Lower leg skin (tissue), 4 donors: ENCODE data around the gene ABHD2. TPM values are rescaled to one million over a fixed set of nuclear protein-coding genes. Genes with fewer than 3 reads are reported as not detected.

ENCODE experiments used
- DNase-seq, 2 donors: peaks; one replicate each; pipeline ENCODE4 v3.0.0-alpha.2; 2019; ENCODE audit warnings: low spot score in 2 of 2
- H3K4me3 ChIP-seq: fragments of 200-600 bp; sonication (generic); 2 replicates; pipeline ENCODE4 v1.5.1; 2017; ENCODE audit warnings: mild to moderate bottlenecking, low read depth; ENCODE audit not compliant: poor library complexity, severe bottlenecking
- CTCF ChIP-seq, 3 donors: fragments of 450-650 bp; IDR thresholded peaks; one replicate each; pipeline ENCODE4 v1.5.1; 2016; ENCODE audit warnings: antibody characterized with exemption in 3 of 3, mild to moderate bottlenecking in 3 of 3, moderate library complexity in 2 of 3
- POLR2A ChIP-seq, 2 donors: fragments of 450-650 bp; IDR thresholded peaks; one replicate each; pipeline ENCODE4 v1.6.1; 2016 to 2017; ENCODE audit warnings: antibody characterized with exemption in 2 of 2, mild to moderate bottlenecking in 1 of 2, moderate library complexity in 1 of 2
- WGBS, 2 donors: methylation state at CpG; one replicate each; pipeline ENCODE4 v1.1.5; 2018; 5-methylcytosine and 5-hydroxymethylcytosine counted together
- intact Hi-C: fragments of 100-400 bp; cut with DNase I; formaldehyde crosslinking; loops from one replicate; pipeline ENCODE4 v1.15.0; 2023; ENCODE audit warnings: low total_unique reads
- total RNA-seq, 4 donors: library from RNA; depleted of rRNA; stranded (reverse); fragments of >200 nt; gene quantifications; one replicate each; pipeline ENCODE4 v1.1.0, GENCODE V29; 2016

ABHD2 gene
- total RNA-seq, 4 donors from 2014 or later, result 21.5 to 57.3 (median 38.5) TPM

GRCh38 chr15:89149501-89150101 is 61.3 kb downstream of the ABHD2 start:
- no peak overlapping the region for H3K4me3 ChIP-seq
- TF ChIP-seq POLR2A (IDR thresholded peaks at IDR 0.05) (no peak), CTCF (IDR thresholded peaks at IDR 0.05) (no peak)
- intact Hi-C loops, result no loop called here
- WGBS, 2 donors, result 58 to 63% methylated on average over 7 of the region's 7 CpGs
- DNase-seq, result peak in 1 of 2 donors; percentile 76

DNA sequence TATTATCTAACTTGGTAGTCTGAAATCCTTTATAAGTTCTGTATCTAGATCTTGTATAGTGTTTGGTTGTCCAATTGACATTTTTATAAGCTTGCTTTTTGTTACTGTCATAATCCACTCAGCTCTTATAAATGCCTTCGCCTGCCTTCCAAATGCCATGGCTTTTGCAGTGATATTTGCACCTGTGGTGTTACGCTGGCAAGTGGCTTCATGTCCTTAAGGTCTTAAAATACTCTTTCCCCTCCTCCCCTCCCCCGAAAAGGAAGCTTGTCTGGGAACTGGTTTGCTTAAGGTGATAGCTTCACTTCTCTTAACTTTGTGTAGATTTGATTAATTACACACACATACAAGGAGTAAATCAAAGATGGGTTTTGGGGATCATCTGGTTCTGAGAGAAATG is 62.0 kb downstream of the ABHD2 start:
- no peak overlapping the region for H3K4me3 ChIP-seq
- DNase-seq, result peak in 1 of 2 donors; percentile 25
- WGBS, 2 donors, result 78 to 89% methylated on average over 3 of the region's 3 CpGs
- intact Hi-C loops, result no loop called here
- TF ChIP-seq CTCF (IDR thresholded peaks at IDR 0.05), result no peak
- no peak for TF ChIP-seq POLR2A (IDR thresholded peaks at IDR 0.05)

DNA sequence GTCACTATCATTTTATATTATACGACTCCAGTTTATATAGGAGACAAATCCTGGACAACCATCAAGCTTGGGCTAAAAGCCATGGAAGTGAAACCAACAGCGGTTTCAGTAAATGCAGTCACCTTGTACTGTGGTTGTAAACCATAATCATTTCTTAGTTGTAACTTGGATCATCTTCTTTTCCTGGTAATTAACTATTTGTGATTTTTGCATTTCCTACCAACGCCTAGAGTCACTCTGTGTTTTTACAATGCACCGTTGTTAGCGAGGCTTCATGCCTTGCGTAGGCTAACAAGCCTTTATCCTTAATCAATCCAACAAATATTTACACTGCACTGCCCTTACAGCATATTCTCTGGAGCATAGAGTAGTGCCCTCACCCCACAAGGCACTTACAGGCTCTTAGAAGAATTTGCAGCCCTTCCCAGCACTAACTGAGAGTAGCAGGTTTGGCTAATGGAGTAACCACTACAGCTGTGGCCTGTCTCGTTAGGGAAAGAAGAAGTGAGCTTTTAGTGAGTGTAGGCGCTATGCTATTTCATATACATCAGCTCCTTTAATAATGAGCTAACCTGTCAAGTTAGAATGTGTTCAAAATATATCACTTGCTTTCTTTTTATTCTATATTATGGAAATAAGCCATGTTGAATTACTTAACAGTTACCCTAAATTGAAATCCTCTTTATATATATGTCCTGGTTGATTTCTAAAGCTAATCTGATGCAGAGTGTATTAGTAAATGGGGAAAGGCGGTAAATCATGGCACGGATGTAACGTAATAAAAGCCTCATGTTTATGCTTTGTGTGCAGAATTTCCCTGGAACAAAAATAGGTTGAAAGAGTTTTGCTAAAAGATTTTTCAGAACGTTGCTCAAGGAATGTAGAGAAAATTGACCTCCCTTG is 62.8 kb downstream of the ABHD2 start:
- TF ChIP-seq CTCF (IDR thresholded peaks at IDR 0.05) (no peak), POLR2A (IDR thresholded peaks at IDR 0.05) (no peak)

DNA sequence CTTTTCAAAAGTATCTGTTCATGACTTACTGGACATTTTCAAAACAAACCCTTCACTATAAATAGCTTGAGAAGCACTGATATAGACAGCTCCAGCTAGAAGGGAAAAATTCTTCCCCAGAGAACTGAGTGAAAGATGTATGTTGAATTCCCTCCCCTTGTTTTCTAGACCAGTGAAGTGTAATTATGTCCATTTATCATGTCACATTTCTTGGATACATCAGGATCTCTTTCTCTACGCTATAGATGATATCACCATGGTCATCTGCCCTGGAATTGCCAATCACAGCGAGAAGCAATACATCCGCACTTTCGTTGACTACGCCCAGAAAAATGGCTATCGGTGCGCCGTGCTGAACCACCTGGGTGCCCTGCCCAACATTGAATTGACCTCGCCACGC is 66.9 kb downstream of the ABHD2 start:
- TF ChIP-seq CTCF (IDR thresholded peaks at IDR 0.05) (no peak), POLR2A (IDR thresholded peaks at IDR 0.05) (no peak)
- H3K4me3 ChIP-seq, result no peak overlapping the region
- WGBS, 2 donors, result 95 to 98% methylated on average over 10 of the region's 10 CpGs
- intact Hi-C loops, result no loop called here
- peak in 1 of 2 donors; percentile 26 for DNase-seq

More for the DNA sequence above, 62.8 kb downstream of the ABHD2 start:
- intact Hi-C loops, result no loop called here
- H3K4me3 ChIP-seq, result no peak overlapping the region
- WGBS, 2 donors, result 77 to 81% methylated on average over 12 of the region's 12 CpGs
- DNase-seq, result no peak

- WGBS, 2 donors, result 96 to 98% methylated on average over 6 of the region's 6 CpGs
- peak in 1 of 2 donors; percentile 49 for DNase-seq
- no peak overlapping the region for H3K4me3 ChIP-seq
- intact Hi-C loops, result no loop called here
- TF ChIP-seq CTCF (IDR thresholded peaks at IDR 0.05), result no peak
- no peak for TF ChIP-seq POLR2A (IDR thresholded peaks at IDR 0.05)
Observed at GRCh38 chr15:89155656-89156055, 67.4 kb downstream of the ABHD2 start.
